Heart right ventricle (tissue), 16 donors: ENCODE results near the gene ZMIZ1. TPM values are rescaled to one million over a fixed set of nuclear protein-coding genes. Genes with fewer than 3 reads are reported as not detected.

Experiments
- ATAC-seq, 8 donors: fragments of 200-7000 bp; cut with Tn5 transposase; one replicate each; pipeline ENCODE4 v1.9.1; 2020; ENCODE audit warnings: mild to moderate bottlenecking in 8 of 8, moderate library complexity in 8 of 8, moderate number of reproducible peaks in 1 of 8
- DNase-seq, 2 donors: peaks; one replicate each; pipeline ENCODE4 v3.0.0-alpha.2; 2020
- H3K27ac ChIP-seq, 10 donors: fragments of 200-600 bp; sonication (generic) in 2 of 10; one replicate each; pipeline versions ENCODE4 v1.5.0 to v1.8.0; 2020 to 2022; ENCODE audit warnings: mild to moderate bottlenecking in 3 of 10
- H3K27me3 ChIP-seq, 7 donors: fragments of 200-600 bp; one replicate each; pipeline ENCODE4 v1.8.0; 2021 to 2022; ENCODE audit warnings: mild to moderate bottlenecking in 2 of 7
- H3K36me3 ChIP-seq, 9 donors: fragments of 200-600 bp; sonication (generic) in 1 of 9; one replicate each; pipeline versions ENCODE4 v1.5.0 to v1.8.0; 2020 to 2022; ENCODE audit warnings: mild to moderate bottlenecking in 2 of 9
- H3K4me1 ChIP-seq, 9 donors: fragments of 200-600 bp; sonication (generic) in 1 of 9; one replicate each; pipeline versions ENCODE4 v1.5.0 to v1.8.0; 2020 to 2022; ENCODE audit warnings: mild to moderate bottlenecking in 4 of 9
- H3K4me3 ChIP-seq, 10 donors: fragments of 200-600 bp; sonication (generic) in 2 of 10; one replicate each; pipeline versions ENCODE4 v1.5.0 to v1.8.0; 2020 to 2022; ENCODE audit warnings: mild to moderate bottlenecking in 7 of 10, moderate library complexity in 2 of 10
- H3K9me3 ChIP-seq, 11 donors: fragments of 200-600 bp in 10 of 11; sonication (generic) in 2 of 11; one replicate each; pipeline versions ENCODE4 v1.5.0 to v1.8.0; 2013 to 2022; ENCODE audit warnings: mild to moderate bottlenecking in 2 of 11, control low read depth in 1 of 11, moderate library complexity in 1 of 11
- WGBS, 2 donors: extraction: QIAGEN DNeasy Blood & Tissue Kit; methylation state at CpG; one replicate each; pipeline ENCODE4 v1.1.7; 2013; ENCODE audit warnings: inconsistent platforms in 1 of 2; 5-methylcytosine and 5-hydroxymethylcytosine counted together
- intact Hi-C, 10 donors: fragments of 100-400 bp; cut with DNase I; formaldehyde crosslinking; loops; one replicate each; pipeline versions ENCODE4 v1.11.1 to v1.14.2; 2022
- polyA plus RNA-seq, 2 donors: library from polyadenylated mRNA; stranded (reverse); fragments of 200-250 nt; gene quantifications; one replicate each; pipeline ENCODE4 v1.2.3, GENCODE V29; 2013
- total RNA-seq, 10 donors: library from RNA; stranded (reverse); fragmentation: NEBNext Ultra II Directional in 3 of 10; extraction: Animal tissue kit (Norgen Biotek cat#: 25700) in 3 of 10; gene quantifications; one replicate each; pipeline versions ENCODE4 v1.2.1 to v1.2.4, GENCODE V29; 2021 to 2023
- TF ChIP-seq, protein P1 (sequence below), 9 donors: fragments of 200-600 bp; sonication (generic) in 2 of 9; IDR thresholded peaks; one replicate each; pipeline versions ENCODE4 v1.5.0 to v1.8.0; 2021 to 2022; ENCODE audit warnings: antibody characterized with exemption in 9 of 9, mild to moderate bottlenecking in 5 of 9, moderate library complexity in 1 of 9
- donor health status: Arrhythmogenic right ventricular cardiomyopathy.
- donor health status: ischemic (EF 13 %, LVEDD 7.1; RV severe dilation, severe dysfunction).
- donor health status: healthy with polysubstance abuse.
- donor health status: DM: no; HTN: yes; CAD: no.
- donor health status: DM: no; HTN: no; CAD: no.
- donor health status: ischemic (EF 25% LVEDD 6.9; RV normal size, moderate dysfunction).
- donor health status: ischemic (EF 25% LVEDD 5.7; RV mildly dilated, moderate dysfunction).
- donor health status: healthy.
- donor health status: DM: yes; HTN: yes; CAD: no.
- donor health status: Ischemic cardiomyopathy.
- donor health status: ischemic (EF 35%, LVEDD 5.7; RV mildly dilated, moderate dysfunction).
- donor health status: nonischemic (EF 11% LVEDD 7.7; RV severe dilation, severe dysfunction).
- donor health status: DM: yes; HTN: yes; CAD: no.
- donor health status: PGD.
- donor health status: ischemic (EF 29% LVEDD 5.4; RV normal size, mild dysfunction).
- donor health status: nonischemic (EF 23%, LVEDD 6.1; RV moderate dilation, normal function).

The ZMIZ1 gene
- total and polyA plus RNA-seq, 12 donors = 24.2 to 61.5 (median 49.8) TPM

DNA sequence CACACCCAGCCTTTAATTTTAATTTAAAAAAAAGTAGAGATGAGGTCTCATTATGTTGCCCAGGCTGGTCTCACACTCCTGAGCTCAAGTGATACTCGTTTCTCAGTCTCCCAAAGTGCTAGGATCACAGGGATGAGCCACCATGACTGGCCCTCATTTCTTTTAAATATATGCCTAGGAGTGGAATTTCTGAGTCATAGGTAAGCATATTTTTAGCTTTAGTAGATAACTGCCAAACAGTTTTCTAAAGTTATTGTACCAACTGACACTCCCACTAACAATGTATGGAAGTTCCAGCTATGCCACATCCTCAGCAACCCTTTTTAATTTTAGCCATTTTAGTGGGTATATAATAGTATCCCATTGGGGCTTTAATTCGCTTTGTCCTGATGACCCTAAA lies 264.7 kb downstream of the ZMIZ1 start:
- TF ChIP-seq, protein P1, sequence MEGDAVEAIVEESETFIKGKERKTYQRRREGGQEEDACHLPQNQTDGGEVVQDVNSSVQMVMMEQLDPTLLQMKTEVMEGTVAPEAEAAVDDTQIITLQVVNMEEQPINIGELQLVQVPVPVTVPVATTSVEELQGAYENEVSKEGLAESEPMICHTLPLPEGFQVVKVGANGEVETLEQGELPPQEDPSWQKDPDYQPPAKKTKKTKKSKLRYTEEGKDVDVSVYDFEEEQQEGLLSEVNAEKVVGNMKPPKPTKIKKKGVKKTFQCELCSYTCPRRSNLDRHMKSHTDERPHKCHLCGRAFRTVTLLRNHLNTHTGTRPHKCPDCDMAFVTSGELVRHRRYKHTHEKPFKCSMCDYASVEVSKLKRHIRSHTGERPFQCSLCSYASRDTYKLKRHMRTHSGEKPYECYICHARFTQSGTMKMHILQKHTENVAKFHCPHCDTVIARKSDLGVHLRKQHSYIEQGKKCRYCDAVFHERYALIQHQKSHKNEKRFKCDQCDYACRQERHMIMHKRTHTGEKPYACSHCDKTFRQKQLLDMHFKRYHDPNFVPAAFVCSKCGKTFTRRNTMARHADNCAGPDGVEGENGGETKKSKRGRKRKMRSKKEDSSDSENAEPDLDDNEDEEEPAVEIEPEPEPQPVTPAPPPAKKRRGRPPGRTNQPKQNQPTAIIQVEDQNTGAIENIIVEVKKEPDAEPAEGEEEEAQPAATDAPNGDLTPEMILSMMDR (IDR thresholded peaks at IDR 0.05) = no peak
- WGBS, 2 donors = 96 to 99% methylated on average over 2 of the region's 2 CpGs
- no peaks in the 10 kb centered on the region for H3K27me3 ChIP-seq

DNA sequence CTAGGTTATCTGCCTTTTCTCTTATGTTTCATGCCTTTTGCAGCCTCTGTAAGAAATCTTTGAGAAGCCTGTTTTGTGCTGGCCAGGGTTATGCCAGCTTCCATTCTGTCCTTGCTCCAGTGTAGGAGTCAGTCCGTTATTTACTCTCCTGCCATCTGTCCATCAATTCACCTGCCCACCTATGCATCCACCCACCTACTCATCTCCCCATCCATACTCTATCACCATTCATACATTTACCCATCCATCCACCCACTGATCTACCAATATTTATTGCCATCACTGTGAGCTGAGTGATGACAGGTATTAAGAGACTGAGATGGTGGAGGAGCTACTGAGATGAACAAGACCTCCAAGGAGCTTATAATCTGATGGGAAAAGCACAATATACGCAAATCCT lies 265.8 kb downstream of the ZMIZ1 start:
- no peak overlapping the region for H3K4me3 ChIP-seq
- no peaks in the 10 kb centered on the region for H3K36me3 ChIP-seq
- H3K9me3 ChIP-seq = peaks cover 0 to 4% (median 0%) of the 10 kb centered on the region in 11 donors
- no peaks in the 10 kb centered on the region for H3K27me3 ChIP-seq
- peaks cover 0 to 11% (median 0%) of the 10 kb centered on the region in 9 donors for H3K4me1 ChIP-seq
- intact Hi-C loops = no loop called here
- TF ChIP-seq, protein P1 (IDR thresholded peaks at IDR 0.05) = no peak
- ATAC-seq (no peak), DNase-seq (no peak)
- WGBS, 2 donors = 93 to 94% methylated on average over 2 of the region's 2 CpGs
- no peak overlapping the region for H3K27ac ChIP-seq

More for the DNA sequence above, 264.7 kb downstream of the ZMIZ1 start:
- Histone ChIP-seq H3K27ac (no peak overlapping the region), H3K4me1 (peaks cover 0 to 11% (median 0%) of the 10 kb centered on the region in 9 donors), H3K4me3 (no peak overlapping the region), H3K9me3 (peaks cover 0 to 4% (median 0%) of the 10 kb centered on the region in 11 donors), H3K36me3 (no peaks in the 10 kb centered on the region)
- ATAC-seq (no peak), DNase-seq (no peak)
- intact Hi-C loops = no loop called here

- no peaks in the 10 kb centered on the region for H3K27me3 ChIP-seq
- no peak overlapping the region for H3K27ac ChIP-seq
- peak in 1 of 8 donors; percentile 3 for ATAC-seq
- intact Hi-C loops = no loop called here
- no peak for DNase-seq
- H3K4me1 ChIP-seq = peaks cover 0 to 11% (median 0%) of the 10 kb centered on the region in 9 donors
- TF ChIP-seq, protein P1 (IDR thresholded peaks at IDR 0.05) = no peak
- no peaks in the 10 kb centered on the region for H3K36me3 ChIP-seq
- 78 to 84% methylated on average over 2 of the region's 2 CpGs for WGBS, 2 donors
- peaks cover 0 to 4% (median 0%) of the 10 kb centered on the region in 11 donors for H3K9me3 ChIP-seq
- no peak overlapping the region for H3K4me3 ChIP-seq
Measured at GRCh38 chr10:79335094-79335469, 266.3 kb downstream of the ZMIZ1 start.

- ATAC-seq (peak in 4 of 8 donors; percentile 12 to 27 (median 20)), DNase-seq (no peak)
- Histone ChIP-seq H3K9me3 (peaks cover 0 to 4% (median 0%) of the 10 kb centered on the region in 11 donors), H3K36me3 (no peaks in the 10 kb centered on the region), H3K4me3 (no peak overlapping the region), H3K4me1 (peaks cover 0 to 11% (median 0%) of the 10 kb centered on the region in 9 donors), H3K27ac (no peak overlapping the region), H3K27me3 (no peaks in the 10 kb centered on the region)
- 79 to 82% methylated on average over 13 of the region's 13 CpGs for WGBS, 2 donors
- intact Hi-C loops = no loop called here
- TF ChIP-seq, protein P1 (IDR thresholded peaks at IDR 0.05) = no peak
Measured at GRCh38 chr10:79335470-79336235, 266.9 kb downstream of the ZMIZ1 start.
